Measurements from ENCODE around the gene RPL26.

DNA sequence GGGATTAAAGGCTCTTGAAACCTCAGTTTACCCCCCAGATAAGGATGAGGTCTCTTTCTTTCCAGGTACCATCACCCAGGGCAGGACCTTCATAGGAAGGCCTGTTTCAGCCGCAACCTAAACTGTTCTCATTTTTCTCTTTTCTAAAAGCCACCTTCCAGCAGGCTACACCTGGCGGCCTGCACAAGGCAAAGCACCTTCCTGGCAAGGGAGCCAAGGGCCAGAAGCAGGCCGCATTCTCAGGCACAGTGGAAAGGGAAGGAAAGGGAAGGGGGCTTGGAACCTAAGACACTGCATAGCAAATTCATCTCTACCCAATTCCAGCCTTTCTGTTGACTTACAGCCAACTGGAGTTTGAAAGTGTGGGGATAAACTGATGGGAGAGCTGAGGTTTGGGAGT lies 43.8 kb upstream of the RPL26 start:
- TF ChIP-seq, protein P1, sequence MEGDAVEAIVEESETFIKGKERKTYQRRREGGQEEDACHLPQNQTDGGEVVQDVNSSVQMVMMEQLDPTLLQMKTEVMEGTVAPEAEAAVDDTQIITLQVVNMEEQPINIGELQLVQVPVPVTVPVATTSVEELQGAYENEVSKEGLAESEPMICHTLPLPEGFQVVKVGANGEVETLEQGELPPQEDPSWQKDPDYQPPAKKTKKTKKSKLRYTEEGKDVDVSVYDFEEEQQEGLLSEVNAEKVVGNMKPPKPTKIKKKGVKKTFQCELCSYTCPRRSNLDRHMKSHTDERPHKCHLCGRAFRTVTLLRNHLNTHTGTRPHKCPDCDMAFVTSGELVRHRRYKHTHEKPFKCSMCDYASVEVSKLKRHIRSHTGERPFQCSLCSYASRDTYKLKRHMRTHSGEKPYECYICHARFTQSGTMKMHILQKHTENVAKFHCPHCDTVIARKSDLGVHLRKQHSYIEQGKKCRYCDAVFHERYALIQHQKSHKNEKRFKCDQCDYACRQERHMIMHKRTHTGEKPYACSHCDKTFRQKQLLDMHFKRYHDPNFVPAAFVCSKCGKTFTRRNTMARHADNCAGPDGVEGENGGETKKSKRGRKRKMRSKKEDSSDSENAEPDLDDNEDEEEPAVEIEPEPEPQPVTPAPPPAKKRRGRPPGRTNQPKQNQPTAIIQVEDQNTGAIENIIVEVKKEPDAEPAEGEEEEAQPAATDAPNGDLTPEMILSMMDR (IDR thresholded peaks at IDR 0.05) = no peak
- TF ChIP-seq POLR2A (IDR thresholded peaks at IDR 0.05) = no peak

All from right lobe of liver (tissue), 4 donors.